HG02852 (cell line): ENCODE results near the gene VAMP5.
A peak's percentile ranks its signal among the peaks of the same experiment; 100 is the strongest.
"Not testable (repeated sequence)": the region's sequence is repeated elsewhere in the genome, so short reads cannot be mapped to it uniquely, and the experiment has no call there.

ENCODE experiments used
- ATAC-seq: cut with Tn5 transposase; IDR thresholded peaks from one replicate; pipeline ENCODE4 v1.9.1; 2021; ENCODE audit warnings: mild to moderate bottlenecking, moderate library complexity; ENCODE audit not compliant: unreplicated experiment

The VAMP5 gene

DNA sequence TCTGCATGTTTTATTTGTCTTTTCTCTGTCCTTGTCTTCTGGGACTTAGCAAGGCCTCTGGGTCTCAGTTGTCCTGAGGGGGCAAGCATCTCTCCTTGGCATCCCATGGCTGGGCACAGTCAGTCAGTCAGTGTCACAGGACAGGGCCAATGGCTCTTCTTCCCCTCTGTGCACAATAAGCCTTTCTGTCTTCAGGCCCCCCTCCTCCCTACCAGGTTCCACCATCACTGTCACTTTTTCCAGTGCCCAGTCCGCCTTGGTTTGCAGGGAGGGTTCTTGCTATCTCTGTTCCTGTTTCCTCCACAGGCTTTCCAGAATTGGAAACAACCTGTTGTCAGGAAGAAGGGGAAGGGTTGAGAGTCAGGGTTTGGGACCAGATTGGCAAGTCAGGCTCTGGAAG is 1.7 kb upstream of the VAMP5 start:
- no peak for ATAC-seq

DNA sequence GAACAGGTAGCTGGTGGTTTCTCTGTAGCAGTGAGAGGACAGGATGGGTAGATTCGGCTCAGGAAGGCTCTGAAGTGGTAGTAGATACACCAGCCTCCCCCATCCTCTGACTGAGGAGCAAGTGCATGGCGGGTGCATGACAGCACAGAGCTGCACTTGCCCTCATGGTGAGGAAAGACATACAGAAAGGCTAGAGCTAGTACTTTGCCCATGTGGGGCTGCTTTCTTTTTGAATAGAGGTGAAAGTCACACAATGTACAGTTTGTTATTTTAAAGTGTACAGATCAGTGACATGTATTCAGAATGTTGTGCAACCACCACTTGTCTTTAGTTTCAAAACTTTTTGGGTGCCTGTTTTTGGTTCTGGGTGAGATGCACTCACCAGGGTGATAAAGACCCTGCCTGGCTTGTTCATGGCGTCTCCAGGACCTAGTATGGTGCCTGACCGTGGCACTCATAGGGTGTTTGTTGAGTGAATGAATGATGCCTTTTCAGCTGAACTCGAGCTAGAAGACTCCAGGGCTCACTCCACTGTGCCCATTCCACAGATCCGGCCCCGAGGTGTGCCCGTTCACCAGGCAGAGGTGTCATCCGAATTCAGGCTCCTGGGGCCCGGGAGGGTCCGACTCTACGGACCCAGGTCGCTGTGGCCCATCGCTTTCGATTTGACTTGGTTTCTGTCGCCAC is 421 bp upstream of the VAMP5 start:
- ATAC-seq = peak; percentile 66

DNA sequence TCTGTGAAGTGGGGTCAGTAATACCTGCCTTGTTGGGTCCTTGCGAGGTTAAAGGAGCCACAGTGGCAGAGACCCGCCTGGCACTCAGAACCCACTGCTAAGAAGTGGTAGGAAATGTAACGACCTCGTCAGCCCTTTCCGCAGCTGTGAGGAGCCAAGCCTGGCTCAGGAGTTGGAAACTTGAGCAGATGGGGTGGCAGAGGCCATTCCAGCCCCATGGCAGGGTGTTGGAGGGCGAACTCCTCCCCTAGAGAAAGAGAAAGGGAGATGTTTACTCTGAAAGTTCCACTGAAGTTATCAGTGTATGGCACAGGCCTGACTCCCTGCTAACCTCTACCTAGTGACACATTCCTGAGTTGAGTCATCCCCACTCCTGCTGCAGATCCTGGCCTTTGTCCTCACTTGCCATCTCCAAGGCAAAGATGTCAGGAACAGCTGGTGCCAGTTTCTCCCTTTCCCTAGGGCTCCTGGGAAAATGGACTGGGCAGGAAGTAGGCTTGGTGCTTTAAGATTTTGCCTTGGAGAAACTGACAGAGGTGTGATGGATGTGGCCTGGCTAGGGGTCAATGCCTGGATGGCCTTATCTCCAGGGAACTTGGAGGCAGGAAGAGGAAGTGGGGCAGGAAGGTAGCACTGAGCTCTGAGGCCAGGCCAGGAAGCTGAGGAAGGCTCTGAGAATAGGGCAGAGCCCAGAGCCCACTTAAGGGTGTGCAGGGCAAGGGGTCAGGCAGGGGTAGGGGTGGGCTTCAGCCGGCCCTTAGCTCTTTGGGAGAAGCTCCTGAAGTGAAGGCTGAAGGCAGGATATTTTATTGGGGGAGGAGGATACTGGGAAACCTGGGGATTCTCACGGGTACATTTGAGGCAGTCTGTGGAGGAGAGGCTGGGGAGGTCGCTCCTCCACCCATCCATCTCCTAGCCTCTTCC is 888 bp downstream of the VAMP5 start:
- ATAC-seq = peak; percentile 31

DNA sequence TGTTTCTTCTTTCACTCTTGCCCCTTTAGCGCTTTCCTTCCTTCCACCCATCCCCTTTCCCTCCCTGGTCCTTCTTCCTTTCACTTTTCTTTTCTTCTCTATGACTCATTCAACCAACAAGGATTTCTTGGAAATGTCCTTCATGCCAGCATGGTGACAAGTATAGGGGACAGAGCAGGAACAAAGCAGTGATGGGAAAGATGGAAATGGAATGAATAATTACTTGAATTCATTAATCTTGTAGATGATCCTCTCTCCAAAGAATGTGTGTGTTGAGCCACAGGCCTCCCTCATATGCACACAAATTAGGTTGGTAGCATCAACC is 1.5 kb downstream of the VAMP5 start:
- ATAC-seq = no peak

DNA sequence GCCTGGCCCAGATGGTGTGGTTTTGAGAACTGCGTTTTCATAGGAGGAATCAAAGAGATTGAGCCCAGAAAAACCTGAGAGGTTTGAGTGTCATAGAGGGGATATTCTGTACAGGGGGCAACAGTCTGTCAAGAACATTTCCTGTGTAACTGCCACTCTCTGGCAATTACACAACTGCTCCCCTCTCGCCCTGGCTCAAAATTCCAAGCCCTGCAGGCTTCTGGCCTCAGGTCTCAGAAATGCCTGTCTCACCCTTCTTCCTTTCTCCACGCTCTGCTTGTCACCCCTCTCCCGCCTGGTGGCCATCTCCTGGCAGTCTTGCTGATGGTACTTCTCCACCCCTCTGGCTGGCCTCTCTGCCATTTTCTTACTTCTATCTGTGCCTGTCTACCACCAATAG is 4.0 kb downstream of the VAMP5 start:
- no peak for ATAC-seq

DNA sequence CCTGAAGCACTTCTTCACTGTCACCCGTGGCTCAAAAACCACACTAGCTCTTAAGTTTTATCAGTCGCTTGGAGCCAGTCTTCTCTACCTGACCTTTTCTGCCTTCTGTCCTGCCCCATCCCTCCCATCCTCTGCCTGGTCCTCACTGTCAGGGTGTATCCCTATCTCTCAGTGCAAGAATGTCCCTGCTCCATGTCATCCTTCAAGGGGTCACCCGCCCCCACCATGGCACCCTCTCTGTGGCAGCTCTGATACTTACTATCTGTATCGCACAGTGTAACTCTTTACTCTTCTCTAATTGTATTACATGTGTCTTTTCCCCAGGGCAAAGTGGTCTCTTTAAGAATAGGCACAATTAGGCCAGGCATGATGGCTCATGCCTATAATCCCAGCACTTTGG is 4.4 kb downstream of the VAMP5 start:
- no peak for ATAC-seq

DNA sequence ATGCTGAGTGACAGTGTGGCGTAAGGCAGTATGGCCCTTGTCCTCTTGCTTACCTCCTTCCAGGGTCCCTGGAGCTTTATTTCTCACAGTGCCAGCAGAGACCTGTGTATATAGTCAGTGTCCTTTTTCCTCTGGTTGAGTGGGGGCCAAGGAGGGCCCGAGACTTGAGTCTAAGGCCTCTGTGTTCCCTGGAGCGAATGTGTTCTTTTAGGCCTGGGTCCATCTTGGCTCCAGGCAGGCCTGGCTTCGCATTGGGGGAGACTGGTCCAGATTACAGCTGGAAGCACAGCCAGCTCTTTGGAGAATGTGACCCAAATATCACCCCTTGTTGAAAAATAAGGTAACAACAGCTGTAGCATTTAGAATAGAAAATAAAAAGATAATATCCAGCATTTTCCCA is 5.0 kb downstream of the VAMP5 start:
- ATAC-seq = no peak

DNA sequence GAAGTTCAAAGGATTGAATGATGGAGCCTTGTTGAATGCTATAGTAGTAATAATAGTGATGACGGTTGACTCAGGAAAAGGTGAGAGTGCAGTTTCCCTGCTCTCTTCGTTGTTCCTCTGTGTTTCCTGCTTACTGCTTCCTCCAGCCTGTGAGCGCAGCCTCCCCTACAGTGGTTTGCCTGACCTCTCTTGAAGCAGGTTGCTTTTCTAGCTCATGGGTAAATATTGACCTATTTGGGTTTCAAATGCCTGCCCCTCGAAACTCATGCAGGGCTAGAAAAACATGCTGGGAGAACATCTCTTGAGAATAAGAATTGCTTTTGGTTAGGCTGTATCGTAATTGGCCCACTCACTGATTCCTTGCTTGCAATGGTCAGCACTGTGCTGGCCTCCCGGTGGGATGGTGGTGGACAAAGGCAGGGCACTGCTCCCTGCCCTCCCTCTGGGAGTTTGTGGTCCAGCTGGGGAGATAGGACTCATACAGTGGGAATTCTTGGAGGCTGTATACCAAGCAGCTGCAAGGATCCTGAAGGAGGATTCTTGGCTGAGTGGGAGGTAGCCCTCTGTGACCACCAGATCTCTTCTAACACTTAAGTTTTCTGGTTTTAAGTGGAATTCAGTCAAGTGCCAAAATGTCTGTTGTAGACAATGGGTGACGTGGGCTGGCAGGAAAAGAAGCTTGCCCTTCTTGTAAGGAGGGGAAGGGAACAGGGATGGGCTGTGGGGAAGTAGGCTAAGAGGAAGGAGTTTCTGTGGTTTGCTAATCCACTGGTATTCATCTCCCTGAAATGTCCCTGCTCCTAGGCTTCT is 6.0 kb downstream of the VAMP5 start:
- ATAC-seq = no peak

DNA sequence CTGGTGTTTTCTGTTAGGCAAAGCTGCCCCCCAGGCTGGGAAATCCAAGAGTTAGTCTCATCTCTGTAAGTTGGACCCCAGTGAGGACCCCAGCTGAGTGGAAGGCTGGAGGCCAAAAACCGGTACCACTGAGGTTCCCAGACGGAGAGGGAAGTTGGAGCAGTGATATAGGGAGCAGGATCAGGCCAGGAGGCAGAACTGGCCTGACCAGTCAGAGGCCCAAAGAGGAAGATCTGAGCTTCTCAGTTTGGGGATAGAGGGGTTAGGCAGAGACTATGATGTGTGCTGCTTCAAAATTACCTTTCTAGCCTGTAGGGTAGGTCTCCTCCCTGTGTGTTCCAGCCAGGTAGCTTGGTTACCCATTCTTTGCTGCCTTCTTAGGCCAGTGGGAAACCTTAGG is 6.7 kb downstream of the VAMP5 start:
- no peak for ATAC-seq

DNA sequence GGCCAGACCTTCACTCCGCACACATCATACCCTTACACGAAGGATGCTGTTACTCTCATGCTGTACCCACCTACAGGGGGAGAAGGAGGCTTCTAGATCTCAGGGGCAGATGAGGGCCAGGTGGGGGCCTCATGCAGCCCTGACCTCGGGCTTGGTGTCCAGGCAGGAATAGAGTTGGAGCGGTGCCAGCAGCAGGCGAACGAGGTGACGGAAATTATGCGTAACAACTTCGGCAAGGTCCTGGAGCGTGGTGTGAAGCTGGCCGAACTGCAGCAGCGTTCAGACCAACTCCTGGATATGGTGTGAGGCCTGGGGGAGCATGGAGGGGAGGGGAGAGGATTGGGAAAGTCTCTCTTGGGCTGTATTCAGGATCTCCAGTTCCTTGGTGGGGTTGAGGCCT is 7.3 kb downstream of the VAMP5 start:
- no peak for ATAC-seq

DNA sequence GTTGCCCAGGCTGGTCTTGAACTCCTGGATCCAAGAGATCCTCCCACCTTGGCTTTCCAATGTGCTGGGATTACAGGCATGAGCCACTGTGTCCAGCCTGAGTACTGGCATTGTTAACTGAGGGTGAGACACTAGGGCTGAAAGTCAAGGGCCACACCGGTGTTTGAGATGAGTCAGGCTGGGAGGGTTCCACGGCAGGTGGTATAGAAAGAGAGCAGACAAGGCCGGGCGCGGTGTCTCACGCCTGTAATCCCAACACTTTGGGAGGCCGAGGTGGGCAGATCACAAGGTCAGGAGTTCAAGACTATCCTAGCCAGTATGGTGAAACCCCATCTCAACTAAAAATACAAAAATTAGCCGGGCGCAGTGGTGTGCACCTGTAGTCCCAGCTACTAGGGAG is 8.1 kb downstream of the VAMP5 start:
- not testable (repeated sequence) for ATAC-seq

DNA sequence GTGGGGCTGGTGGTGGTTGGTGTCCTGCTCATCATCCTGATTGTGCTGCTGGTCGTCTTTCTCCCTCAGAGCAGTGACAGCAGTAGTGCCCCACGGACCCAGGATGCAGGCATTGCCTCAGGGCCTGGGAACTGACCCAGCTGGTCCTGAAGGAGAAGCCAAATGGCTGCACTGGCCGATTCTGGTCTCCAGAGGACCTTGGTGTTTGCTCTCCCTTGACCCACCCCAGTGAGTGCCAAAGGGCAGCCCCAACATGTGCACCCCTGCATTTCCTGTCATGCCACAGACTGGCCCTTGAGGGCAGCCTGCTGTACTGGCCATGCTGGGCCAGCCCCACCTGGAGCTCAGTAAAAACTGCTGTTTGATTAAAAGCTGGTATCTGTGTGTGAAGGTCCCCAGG is 8.8 kb downstream of the VAMP5 start:
- ATAC-seq = no peak

DNA sequence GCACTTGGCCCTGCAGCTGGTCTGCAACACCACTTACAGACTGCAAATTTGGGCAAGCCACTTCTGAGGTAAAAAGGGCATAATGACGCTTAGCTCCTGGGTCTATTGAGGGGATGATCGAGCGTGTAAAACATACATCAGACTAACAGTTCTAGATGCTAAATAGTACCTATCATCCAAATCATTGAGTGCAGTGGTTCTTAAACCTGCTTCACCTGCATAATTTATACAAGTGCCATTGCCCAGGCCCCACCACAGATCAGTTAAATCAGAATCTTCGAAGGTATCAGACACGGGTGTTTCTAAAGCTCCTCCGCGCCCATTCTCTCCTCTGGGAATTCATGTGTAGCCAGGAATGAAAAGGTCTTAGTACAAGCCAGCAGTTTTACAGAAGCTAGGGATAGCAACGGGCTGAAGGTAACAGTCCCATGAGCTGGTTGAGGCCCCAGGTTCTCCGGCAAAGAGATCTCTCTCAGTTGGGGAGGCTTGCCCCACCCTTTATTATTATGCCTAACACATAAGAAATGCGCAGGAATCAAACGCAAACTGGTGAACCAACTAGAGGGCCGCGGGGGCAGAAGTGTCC is 10.6 kb downstream of the VAMP5 start:
- ATAC-seq = no peak

DNA sequence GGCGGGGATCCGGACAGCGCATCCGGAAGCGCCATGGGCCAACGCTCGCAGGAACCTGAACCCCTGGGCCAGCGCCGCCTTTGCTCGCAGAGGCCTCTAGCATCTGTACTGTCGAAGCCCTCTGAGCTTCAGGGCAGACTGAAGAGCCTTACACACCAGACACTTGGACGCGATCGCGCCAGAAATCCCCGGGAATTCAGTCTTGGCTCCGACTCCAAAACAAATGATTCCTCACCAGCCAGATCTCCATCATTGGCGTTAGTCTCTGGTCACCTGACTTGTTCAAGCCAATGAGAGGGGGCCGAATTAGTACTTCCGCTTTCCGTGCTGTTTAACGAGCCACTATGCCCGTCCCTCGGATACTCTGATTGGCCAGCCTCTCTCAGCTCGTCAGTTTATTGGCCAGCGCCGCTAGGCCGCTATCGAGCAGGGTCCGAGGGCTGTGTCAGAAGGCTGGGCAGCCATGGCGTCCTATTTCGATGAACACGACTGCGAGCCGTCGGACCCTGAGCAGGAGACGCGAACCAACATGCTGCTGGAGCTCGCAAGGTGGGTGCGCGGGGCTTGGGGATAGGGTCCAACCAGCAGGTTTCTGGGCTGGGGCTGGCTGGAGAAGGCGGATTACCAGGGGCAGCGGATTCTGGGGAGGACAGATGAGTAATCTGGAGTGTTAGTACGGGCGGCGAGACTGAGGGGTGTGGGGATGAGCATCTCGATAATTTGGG is 11.2 kb downstream of the VAMP5 start, which contains the start of gene RNF181:
Gene RNF181, plus strand, starts transcription at position 445 of the 725 bp plus-strand sequence. Its CDS starts 19 bp downstream, at position 464.
- peak; percentile 99 for ATAC-seq

DNA sequence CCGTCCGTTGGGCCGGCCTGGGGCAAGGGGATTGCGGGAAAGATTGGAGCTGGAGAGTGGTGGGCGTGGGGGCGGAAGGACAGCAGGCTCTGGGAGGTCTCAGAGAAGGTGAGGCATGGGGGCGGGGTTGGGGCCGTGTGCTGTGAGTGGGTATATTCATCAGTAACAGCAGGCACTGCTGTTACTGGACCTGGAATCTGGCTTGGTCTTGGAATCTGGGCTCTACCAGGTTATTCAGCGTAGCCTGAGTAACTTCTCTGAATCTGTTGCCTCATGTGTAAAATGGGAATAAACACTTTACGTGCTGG is 11.7 kb downstream of the VAMP5 start:
- peak; percentile 1 for ATAC-seq

DNA sequence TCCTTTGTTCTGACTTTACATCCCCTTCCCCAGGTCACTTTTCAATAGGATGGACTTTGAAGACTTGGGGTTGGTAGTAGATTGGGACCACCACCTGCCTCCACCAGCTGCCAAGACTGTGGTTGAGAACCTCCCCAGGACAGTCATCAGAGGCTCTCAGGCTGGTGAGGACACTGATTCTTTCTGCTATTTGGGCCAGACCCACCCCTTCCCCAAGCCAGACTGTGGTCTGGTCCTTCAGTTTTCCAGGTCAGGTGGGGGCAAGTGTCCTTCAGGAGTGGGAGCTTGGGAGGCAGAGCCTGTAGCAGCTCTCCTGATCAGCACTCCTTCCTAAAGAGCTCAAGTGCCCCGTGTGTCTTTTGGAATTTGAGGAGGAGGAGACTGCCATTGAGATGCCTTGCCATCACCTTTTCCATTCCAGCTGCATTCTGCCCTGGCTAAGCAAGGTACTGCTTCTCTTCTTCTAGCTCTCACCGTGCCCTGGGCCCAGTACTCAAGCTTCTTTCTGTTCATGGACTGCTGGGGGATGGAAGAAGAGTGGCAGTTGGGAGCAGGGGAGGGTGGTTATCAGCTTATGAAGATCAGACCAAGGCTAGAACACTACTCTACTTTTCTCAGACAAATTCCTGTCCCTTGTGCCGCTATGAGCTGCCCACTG is 12.4 kb downstream of the VAMP5 start:
- ATAC-seq = no peak

DNA sequence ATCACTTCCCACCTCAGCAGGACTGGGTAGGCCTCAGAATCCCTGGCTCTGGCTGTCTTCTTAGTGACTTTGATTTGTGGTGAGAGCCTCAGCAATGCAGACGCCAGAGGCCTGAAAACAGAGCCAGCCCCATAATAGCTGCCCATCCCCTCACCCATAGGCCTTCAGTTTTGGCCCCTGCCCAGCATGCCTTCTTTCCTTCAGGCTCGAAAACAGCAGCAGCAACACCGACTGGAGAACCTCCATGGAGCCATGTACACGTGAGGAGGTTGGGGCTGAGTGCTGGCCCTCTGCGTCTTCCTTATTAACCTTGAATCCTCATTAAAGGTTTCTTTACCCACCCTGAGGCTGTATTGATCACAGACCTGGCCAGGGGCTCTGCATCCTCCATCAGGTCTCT is 13.0 kb downstream of the VAMP5 start:
- ATAC-seq = no peak

DNA sequence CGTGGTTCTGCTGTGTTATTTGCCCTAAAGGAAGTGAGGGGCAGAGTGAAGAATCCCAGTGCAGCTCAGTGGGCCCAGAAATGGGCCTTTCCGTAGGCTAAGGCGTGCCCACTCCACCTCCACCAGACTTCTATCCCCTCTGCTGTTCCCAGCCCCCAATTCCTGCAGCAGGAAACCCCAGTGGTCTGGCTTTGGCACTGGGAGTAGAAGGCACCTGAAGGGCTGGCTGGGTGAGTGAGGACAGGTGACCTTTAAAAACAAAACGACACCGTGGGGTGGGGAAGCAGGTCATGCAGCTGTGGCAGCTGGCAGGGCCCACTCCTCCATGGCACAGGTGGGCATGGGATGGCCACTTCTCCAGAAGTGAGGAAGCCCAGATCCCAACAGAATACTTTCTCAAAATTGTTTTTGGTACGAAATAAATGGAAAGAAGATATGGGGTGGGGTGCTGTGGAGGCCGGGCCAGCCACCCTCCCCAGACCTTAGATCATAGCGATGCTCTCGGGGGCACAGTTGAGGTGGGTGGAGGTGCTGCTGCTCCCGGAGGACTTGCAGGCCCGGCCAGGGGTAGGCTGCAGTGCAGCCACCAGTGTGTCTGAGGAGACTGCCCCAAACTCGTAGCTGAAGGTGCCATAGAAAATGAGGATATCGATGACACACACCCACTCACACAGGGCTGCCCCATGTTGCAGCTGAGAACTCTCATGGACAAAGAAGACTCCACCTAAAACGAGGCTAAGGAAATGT is 14.5 kb downstream of the VAMP5 start:
- ATAC-seq = no peak

DNA sequence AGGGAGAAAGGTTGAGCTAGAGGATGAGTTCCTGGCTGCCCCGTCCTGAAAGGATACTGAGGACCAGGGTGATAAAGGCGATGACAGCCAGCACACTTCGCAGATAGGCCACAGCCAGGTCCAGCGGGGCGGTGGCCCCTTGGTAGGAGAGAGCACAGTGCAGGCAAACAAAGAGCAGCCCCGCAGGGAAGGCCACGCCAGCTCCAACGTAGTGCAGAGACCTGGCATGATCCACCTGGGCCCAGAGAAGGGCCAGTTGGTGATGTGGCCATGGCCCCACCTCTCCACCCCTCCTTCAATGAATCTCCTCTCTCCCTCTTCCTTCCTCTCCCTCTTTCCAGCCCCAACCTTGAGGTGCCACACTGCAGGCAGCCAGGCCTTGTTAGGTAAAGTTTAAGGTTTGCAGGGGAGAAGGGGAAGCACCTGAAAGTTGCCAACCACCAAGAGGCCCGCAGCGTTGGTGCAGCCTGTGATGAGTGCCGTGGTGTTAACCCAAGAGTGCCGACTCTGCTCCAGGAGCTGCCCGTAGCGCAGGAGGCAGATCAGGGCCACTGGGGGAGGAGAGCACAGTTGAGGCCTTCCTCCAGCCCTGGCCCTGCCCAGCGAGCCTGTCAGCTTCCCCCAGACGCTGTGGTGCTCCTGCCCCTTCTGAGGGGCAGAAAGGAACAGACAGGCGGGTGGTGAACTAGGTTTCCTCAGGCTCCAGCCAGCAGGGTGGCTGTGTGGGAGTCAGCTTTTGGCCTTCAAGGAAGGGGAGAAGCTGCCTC is 15.4 kb downstream of the VAMP5 start:
- ATAC-seq = no peak
